ENCODE data around the gene NRXN3. TPM values are rescaled to one million over a fixed set of nuclear protein-coding genes. Genes with fewer than 3 reads are reported as not detected.
"Not testable (repeated sequence)": the region's sequence is repeated elsewhere in the genome, so short reads cannot be mapped to it uniquely, and the experiment has no call there.

NRXN3 gene
- total RNA-seq, 1 experiment from 2014 or later = not detected

DNA sequence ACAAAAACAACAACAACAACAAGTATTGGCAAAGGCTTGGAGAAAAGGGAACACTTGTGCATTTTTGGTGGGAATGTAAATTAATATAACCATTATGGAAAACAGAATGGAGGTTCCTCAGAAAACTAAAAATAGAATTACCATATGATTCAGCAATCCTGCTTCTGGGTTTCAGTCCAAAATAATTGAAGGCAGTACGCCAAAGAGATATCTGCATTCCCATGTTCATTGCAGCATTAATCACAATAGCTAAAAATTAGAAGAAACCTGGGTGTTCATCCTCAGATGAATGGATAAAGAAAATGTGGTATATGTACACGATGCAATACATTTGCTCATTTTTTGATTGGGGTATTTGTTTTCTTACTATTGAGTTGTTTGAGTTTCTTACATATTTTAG, 813.0 kb downstream of the NRXN3 start:
- peak; percentile 45 for DNase-seq (ENCODE audit: low spot score)
- in situ Hi-C loops (cut with HindIII; ENCODE audit: low sequenced_read_pairs) = no loop called here

DNA sequence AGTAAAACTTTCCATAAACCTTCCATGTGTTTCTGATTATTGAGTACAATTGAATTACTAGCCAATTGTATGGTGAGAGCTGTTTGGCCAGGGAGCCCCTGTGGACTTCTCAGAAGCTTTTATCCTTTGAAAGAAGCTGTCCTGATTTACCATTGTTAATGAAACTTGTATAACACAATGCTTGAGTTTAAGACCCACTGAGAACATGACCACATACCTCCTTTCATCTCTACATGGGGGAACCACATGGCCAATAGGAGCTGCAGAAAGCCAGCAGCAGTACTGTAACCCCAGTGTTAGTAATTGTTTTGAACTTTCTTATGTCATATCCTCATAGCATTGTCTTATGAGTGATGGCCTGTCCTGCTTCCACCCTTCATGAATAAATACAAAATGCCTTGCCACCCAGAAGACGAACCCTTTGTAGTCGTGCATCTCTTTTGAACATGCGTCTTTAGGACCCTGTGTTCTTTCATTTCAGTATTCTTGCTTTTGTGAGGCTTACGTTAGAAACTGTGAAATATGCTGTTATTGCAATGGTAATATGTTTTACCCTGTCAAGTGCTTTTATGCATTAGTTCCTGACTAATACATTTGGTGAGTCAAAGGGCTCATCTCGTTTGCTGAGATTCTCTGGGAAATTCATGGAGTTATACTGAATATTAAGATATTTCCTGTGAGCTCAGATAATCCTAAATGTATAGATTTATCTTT, 815.7 kb downstream of the NRXN3 start:
- in situ Hi-C loops (cut with HindIII; ENCODE audit: low sequenced_read_pairs) = no loop called here
- no peak for DNase-seq (ENCODE audit: low spot score)

DNA sequence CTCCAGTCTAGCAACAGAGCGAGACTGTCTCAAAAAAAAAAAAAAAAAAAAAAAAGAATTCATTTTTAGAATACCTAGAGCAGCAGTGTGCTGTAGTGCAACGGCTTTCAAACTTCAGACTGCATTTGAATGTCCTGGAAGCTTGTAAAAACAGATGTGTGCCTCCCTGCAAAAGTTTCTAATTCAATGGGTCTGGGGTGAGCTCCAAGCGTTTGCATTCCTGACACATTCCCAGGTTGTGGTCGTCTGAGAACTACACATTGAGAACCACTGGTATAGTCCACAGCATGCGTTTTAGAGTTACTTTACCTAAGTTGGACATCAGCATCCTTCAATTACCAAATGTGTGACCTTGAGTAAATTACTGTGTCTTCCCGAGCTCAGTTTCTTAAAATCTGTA, 816.8 kb downstream of the NRXN3 start:
- DNase-seq (ENCODE audit: low spot score) = no peak
- in situ Hi-C loops (cut with HindIII; ENCODE audit: low sequenced_read_pairs) = no loop called here

DNA sequence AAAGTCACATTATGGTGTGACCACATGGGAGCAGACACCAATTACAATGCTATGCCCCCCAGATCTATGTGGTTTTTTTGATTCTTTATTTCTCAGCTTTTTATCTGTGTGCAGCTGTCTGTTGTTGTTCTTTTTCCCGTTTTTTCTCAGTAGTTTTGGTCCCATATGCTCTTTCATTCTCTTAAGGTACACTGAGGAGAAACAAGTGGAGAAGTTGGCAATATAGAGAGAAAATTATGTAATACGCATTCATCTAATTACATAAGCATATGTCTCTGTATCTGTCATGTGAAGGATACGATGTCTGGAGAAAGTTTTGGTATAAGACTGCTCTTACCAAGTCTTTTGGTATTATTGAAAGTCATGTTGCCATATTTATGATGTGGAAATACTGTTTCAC, 819.0 kb downstream of the NRXN3 start:
- DNase-seq (ENCODE audit: low spot score) = peak; percentile 49
- in situ Hi-C loops (cut with HindIII; ENCODE audit: low sequenced_read_pairs) = no loop called here

DNA sequence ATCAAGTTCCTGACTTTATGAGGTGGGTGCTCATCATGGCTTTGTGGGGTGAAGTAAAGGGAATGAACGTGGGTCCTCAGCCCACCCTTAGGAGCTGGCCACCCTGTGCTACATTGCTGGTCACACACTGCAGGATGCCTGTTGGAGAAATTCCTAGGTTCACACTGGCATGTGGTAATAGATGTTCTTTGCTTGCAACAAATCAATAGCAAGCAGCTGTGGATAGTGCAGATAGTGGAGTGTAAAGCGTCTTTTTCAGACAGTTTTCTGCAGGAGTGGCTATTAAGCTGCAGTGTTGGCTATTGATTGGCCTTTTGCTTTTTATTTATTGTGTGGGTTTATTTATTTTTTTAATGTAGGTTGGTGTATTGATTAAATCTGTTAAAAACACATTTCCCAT, 822.7 kb downstream of the NRXN3 start:
- no peak for DNase-seq (ENCODE audit: low spot score)
- in situ Hi-C loops (cut with HindIII; ENCODE audit: low sequenced_read_pairs) = no loop called here

DNA sequence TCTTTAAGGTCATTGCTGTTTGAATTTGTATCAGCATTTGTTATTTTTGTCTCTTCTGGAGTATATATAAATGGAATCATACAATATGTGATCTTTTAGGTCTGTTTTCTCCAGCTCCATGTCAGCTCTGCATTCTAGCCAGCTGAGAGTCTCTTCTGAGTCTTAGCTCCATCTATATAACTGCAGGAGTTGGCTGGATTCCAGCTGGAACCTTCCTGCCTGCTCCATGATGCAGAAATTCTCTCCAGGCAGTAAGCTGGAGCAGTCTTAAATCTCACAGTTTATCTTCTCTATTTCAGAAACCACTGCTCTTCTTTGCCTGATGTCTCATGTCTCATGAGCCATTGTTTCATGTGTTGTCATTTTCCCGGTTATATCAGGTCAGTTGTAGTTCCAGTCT, 827.6 kb downstream of the NRXN3 start:
- in situ Hi-C loops (cut with HindIII; ENCODE audit: low sequenced_read_pairs) = no loop called here
- DNase-seq (ENCODE audit: low spot score) = peak; percentile 92

DNA sequence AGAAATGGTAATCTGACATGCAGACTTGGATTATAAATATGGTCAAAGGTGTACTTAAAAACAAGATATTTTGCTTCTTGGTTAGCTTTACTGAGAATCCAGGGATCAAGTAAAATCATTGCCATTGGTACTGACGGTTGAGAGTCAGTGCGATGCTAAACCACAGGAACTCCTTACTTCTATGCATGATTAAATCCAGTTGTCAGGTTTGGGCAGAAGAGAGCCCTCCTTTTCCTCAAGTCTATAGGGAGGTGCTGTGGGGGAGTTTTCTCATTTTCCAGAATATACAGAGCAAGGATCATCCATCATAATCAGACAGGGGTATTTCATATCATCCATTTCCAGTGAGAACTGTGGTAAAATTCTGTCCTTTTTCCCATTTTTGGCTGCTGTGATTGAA, 839.1 kb downstream of the NRXN3 start:
- in situ Hi-C loops (cut with HindIII; ENCODE audit: low sequenced_read_pairs) = no loop called here
- DNase-seq (ENCODE audit: low spot score) = no peak

DNA sequence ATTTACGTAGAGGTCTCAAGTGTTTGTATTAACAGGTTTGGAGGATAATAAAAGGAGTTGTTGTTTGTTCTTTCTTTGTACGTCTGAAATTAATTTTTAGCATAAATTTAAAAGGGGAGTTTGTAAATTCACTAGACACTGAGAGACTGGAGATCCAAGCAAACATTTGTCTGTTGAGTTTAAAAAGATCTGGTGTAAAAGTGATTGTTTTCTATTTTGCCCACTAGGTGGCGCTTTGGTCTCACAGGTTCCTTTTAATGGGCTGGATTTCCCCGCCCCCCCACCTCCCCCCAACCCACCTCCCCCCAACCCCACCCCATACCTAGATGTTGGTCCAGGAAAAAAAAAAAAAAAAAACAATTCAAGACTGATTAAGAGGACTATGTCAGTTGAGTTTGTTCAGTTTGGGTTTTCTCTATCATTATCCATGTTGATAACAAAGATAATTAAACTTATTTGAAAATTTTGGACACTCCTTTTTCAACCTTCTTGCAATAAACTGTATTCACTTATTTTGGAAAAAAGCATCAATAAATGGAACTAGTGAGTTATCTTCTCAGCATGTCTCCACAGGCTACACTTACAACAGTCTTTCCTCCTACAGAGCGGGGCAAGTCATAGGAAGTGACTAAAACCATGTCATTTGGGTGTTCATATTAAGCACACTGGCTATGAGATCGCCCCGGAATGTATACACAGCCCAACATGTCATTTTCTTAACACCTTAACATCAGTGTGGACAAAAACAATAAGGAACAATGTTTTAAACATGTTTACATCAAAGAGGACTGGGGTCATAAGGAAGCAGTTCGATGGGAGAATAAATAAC, 841.1 kb downstream of the NRXN3 start:
- in situ Hi-C loops (cut with HindIII; ENCODE audit: low sequenced_read_pairs) = no loop called here

DNA sequence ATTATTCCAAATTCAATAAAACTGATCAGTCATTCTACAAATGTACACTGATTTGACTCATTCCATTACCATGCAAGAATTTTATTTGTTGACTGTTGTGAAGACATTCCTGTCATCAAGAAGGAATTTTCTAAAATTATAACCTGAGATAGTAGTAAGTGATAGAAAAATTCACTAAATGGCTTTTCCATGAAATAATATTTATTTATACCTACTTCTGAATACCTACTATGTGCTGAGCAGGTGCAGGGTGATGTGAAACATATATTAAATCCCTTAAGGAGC, 841.7 kb downstream of the NRXN3 start:
- in situ Hi-C loops (cut with HindIII; ENCODE audit: low sequenced_read_pairs) = no loop called here
- DNase-seq (ENCODE audit: low spot score) = no peak

More for the DNA sequence above, 841.1 kb downstream of the NRXN3 start:
- DNase-seq (ENCODE audit: low spot score) = peak; percentile 76

DNA sequence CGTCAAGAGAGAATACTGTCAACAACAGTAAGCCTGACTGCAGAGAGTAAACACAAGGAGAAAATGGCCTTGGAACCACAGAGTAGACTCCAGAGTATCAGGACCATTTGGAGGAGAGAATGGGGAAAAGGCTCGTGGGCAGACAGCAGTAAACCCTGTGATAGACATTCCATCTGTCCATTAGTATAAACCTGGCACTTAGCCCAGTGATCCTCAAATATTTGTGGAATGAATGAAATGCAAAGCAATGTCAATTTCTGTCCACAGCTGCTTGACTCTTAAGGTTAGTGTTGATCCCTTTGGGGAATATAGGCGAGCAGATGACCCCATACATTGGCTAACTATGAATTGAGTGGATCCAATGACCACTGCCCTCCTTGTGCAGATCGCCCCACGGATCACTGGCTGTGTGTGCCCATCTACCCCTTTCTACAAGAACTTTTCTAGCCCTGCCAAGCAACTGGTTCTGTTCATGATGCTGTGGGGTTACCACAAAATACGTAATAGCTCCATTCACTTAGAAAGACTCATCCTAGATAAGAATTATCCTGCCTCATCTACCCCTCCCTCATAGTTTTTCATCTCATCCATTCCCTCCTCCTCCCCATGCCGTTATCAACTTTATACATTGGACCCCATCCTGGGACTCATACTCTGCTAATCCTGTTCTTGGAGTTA, 846.8 kb downstream of the NRXN3 start:
- no peak for DNase-seq (ENCODE audit: low spot score)

DNA sequence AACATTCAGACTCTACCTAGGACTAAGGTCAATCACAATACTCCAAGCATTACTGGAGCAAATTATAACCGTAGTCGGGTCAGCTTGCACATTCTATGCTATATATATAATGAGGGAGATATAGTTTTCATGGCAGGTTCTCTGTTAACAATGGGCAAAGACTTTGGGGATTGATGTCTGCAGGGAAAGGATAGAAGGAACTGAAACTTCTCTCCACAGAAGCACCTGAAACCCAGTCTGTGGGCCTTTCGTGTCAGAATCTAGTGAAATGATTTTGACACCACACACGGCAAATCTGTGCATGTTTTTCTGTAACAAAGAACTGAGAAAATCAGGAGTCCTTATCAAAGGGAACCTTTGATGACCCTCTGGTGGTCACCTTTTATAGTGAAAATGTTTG, 847.4 kb downstream of the NRXN3 start:
- in situ Hi-C loops (cut with HindIII; ENCODE audit: low sequenced_read_pairs) = no loop called here
- DNase-seq (ENCODE audit: low spot score) = no peak

More for the DNA sequence above, 846.8 kb downstream of the NRXN3 start:
- in situ Hi-C loops (cut with HindIII; ENCODE audit: low sequenced_read_pairs) = no loop called here

DNA sequence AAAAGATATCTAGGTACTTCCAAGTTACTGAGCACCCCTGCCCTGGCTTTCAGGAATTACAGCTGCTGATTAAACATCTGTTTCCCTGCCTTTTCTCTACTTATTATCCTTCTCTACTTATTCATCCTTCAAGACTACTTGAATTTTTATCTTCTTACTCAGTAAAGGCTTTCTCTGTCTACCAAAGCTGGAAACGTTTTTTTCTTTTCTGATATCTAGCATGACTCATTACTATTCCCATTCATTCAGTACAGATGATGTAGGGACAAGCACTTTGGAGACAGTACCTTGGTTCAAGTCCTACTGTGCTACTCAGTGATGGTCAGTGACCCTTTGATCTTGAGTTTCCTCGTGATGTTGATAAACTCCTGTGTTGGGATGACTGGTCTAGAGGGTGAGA, 848.7 kb downstream of the NRXN3 start:
- DNase-seq (ENCODE audit: low spot score) = no peak
- in situ Hi-C loops (cut with HindIII; ENCODE audit: low sequenced_read_pairs) = no loop called here

DNA sequence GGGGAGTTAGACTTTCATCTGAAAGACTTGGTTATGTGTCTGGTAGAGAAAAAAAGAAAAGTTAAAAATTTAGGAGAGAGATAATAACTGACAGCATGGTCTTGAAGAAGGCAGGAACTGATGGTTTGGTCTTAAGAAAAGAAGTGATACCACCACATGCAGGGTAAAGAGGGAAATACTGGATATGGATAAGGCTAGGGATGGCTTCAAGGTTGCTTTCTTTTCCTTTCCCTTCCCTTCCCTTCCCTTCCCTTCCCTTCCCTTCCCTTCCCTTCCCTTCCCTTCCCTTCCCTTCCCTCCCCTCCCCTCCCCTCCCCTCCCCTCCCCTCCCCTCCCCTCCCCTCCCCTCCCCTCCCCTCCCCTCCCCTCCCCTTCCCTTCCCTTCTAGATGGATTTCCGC, 849.7 kb downstream of the NRXN3 start:
- DNase-seq (ENCODE audit: low spot score); in situ Hi-C loops (cut with HindIII; ENCODE audit: low sequenced_read_pairs): not testable (repeated sequence)

DNA sequence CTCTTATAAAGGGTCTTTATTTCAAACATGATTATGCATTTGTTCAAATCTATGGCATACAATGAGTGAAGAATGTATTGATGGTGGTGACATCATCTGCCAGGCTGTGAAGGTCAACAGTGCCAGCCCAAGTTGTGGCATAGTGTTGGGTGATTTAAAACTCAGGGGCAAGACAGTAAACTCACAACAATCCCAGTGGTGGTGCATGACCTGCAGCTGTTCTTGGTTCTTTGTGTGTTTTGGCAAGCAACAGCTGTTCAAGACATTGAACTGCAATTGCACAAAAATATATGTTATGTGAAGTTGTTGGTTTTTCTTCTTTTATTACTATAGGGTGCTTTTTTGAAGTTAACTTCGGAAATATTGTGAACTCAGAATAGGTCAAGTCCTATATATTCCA, 851.6 kb downstream of the NRXN3 start:
- in situ Hi-C loops (cut with HindIII; ENCODE audit: low sequenced_read_pairs) = no loop called here

DNA sequence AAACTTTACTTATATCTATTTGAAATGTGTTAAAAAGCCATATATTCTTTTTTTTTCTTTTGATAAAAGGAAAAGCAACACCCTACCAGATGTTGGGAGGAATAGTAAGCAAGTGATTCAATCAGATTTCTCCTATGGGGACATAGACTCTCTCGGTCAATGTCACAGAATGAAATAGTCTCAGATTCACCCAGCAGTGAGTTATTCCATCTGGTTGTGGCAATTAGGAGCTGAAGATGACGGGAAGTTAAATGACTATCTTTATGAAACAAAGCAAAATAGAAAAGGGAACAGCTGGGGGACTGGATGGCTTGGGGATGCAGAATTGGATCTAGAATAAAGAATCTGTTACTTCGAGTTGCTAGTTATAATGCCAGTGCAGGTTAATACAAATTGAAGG, 857.0 kb downstream of the NRXN3 start:
- no peak for DNase-seq (ENCODE audit: low spot score)
- in situ Hi-C loops (cut with HindIII; ENCODE audit: low sequenced_read_pairs) = no loop called here

More for the DNA sequence above, 851.6 kb downstream of the NRXN3 start:
- DNase-seq (ENCODE audit: low spot score) = no peak

DNA sequence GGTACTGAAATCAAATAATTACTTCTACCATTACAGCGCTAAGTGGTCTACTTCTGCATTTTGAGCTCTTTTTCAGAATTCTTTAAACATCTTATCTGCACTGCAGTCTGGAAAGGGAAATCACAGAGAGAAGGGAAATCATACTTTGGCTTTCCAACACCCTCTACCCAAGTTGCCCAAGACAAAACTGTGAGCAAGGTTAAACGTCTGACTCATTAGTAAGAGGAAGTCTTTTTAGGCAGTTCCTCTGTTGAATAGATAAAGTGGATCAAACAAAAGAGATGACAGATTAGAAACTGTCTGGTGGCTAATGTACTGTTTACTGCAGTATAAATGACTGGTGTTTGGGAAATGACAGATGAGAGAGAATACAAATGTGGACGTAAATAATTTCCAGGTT, 858.1 kb downstream of the NRXN3 start:
- no peak for DNase-seq (ENCODE audit: low spot score)
- in situ Hi-C loops (cut with HindIII; ENCODE audit: low sequenced_read_pairs) = no loop called here

DNA sequence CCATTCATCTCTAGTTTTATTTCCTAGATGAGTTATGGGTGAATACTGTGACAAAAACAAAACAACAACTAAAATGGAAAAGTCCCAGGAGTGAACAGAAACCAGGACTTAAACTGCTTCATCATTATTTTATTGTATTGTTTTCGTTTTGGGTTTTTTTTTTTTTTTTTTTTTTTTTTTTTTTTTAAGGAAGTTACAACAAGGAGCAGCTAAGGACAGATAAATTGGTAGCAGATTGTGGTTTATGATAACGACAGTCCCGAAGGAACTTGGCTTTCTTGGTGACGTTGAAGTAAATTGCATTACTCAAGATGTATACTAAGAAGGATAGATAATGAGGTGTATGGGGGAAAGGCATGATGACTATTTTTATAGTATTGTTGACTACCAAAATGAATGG, 866.3 kb downstream of the NRXN3 start:
- DNase-seq (ENCODE audit: low spot score) = no peak
- in situ Hi-C loops (cut with HindIII; ENCODE audit: low sequenced_read_pairs) = no loop called here

DNA sequence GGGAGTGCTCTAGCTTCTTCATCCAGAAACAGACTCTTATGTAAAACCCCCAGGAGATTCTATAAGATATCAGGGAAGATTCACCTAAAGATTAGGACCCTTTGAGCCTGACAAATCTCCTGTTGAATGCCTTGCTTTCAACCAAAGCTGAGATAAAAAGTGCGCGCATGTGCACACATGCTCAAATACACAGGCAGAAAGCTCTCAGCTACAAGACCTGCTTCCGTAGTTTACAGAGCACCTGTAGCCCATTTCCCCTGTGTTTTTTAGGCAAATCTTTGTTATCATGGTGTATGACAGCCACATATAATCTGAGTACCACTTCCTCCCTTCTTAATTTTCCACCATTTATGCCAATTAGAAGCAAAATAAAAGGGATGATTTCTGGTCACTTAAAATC, 866.9 kb downstream of the NRXN3 start:
- no peak for DNase-seq (ENCODE audit: low spot score)
- in situ Hi-C loops (cut with HindIII; ENCODE audit: low sequenced_read_pairs) = no loop called here

DNA sequence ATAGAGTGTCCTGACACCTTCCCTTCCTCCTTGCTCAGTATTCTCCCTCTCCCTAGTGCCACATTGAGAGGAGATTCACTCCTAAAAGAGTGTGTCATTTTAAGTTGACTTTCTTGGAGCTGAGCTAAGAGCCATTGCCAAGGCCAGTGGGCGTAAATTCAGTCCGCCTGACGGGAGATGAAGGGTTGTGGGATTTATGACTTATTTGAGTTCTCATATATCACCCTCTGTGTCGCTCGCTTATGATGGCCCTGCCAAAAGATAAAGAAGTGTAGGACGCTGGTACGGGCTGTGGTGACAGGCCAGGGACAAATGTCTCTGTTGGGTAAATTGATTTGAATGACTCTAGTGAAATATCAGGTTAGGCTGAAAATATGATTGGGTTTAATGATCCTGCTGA, 867.4 kb downstream of the NRXN3 start:
- in situ Hi-C loops (cut with HindIII; ENCODE audit: low sequenced_read_pairs) = no loop called here
- no peak for DNase-seq (ENCODE audit: low spot score)

DNA sequence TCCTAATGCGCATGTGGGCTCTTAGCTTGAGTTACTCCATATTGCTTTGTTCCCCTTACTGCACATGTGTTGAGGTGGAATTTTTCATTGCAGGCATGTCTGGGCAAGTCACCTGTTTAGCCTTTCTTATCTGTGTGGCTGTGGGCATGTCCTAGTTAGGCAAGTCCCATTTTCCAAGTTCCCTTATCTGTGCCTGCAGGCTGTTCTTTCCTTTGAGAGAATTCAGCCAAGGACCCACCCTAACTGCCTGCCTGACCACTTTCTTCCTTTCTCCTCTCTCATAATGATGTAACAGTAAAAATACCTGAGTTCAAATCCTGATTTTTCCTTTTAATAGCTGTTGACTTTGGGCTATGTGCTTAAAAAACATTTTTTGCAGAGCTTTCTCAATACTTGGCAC, 870.6 kb downstream of the NRXN3 start:
- no peak for DNase-seq (ENCODE audit: low spot score)
- in situ Hi-C loops (cut with HindIII; ENCODE audit: low sequenced_read_pairs) = no loop called here

All from G401 (cell line).